H9 (cell line): Measurements from ENCODE around the gene CEACAM16. TPM values are rescaled to one million over a fixed set of nuclear protein-coding genes. Genes with fewer than 3 reads are reported as not detected.

ENCODE experiments used
- DNase-seq: peaks from one replicate; pipeline ENCODE4 v3.0.0-alpha.2; 2017
- H2AFZ ChIP-seq: one replicate; pipeline ENCODE4 v1.6.1; 2013; ENCODE audit warnings: mild to moderate bottlenecking, low read length, control low read depth, moderate library complexity
- H2AK5ac ChIP-seq: 2 replicates; pipeline ENCODE4 v1.6.1; 2013; ENCODE audit warnings: low read length, control low read depth, mixed read lengths; ENCODE audit not compliant: insufficient read length
- H2BK120ac ChIP-seq: one replicate; pipeline ENCODE4 v1.6.1; 2013; ENCODE audit warnings: low read depth, mild to moderate bottlenecking, low read length, control low read depth, inconsistent platforms; ENCODE audit not compliant: poor library complexity, severe bottlenecking
- H2BK12ac ChIP-seq: 2 replicates; pipeline ENCODE4 v1.6.1; 2013; ENCODE audit warnings: low read length, control low read depth, mixed read lengths, low read depth; ENCODE audit not compliant: insufficient read length
- H2BK15ac ChIP-seq: 2 replicates; pipeline ENCODE4 v1.6.1; 2013; ENCODE audit warnings: low read depth, low read length, control low read depth
- H2BK20ac ChIP-seq: one replicate; pipeline ENCODE4 v1.6.1; 2013; ENCODE audit warnings: low read depth, mild to moderate bottlenecking, low read length, control low read depth, inconsistent platforms; ENCODE audit not compliant: poor library complexity, severe bottlenecking
- H2BK5ac ChIP-seq: 2 replicates; pipeline ENCODE4 v1.6.1; 2013; ENCODE audit warnings: low read length, control low read depth, mixed read lengths; ENCODE audit not compliant: insufficient read length
- H3K14ac ChIP-seq: 2 replicates; pipeline ENCODE4 v1.6.1; 2013; ENCODE audit warnings: low read length, control low read depth; ENCODE audit not compliant: insufficient read depth
- H3K18ac ChIP-seq: 2 replicates; pipeline ENCODE4 v1.6.1; 2013; ENCODE audit warnings: low read depth, mild to moderate bottlenecking, mixed read lengths, low read length, control low read depth; ENCODE audit not compliant: insufficient read length
- H3K23ac ChIP-seq: 2 replicates; pipeline ENCODE4 v1.6.1; 2013; ENCODE audit warnings: low read length, control low read depth, mixed read lengths, low read depth; ENCODE audit not compliant: insufficient read length
- H3K23me2 ChIP-seq: 2 replicates; pipeline ENCODE4 v1.6.1; 2013; ENCODE audit warnings: low read depth, mild to moderate bottlenecking, mixed read lengths, low read length, control low read depth; ENCODE audit not compliant: insufficient read length, poor library complexity, severe bottlenecking
- H3K27ac ChIP-seq: 2 replicates; pipeline ENCODE4 v1.5.1; 2013; ENCODE audit warnings: low read length, control low read depth, mixed read lengths, low read depth; ENCODE audit not compliant: insufficient read length
- H3K27me3 ChIP-seq: 2 replicates; pipeline ENCODE4 v1.6.1; 2013; ENCODE audit warnings: low read length, control low read depth, inconsistent platforms; ENCODE audit not compliant: insufficient read depth
- H3K4ac ChIP-seq: 2 replicates; pipeline ENCODE4 v1.6.1; 2013; ENCODE audit warnings: low read depth, mild to moderate bottlenecking, control low read depth, inconsistent platforms, low read length, moderate library complexity
- H3K4me1 ChIP-seq: 2 replicates; pipeline ENCODE4 v1.6.1; 2013; ENCODE audit warnings: low read length, control low read depth, inconsistent platforms; ENCODE audit not compliant: insufficient read depth
- H3K4me2 ChIP-seq: 2 replicates; pipeline ENCODE4 v1.6.1; 2013; ENCODE audit warnings: low read length, control low read depth, mixed read lengths; ENCODE audit not compliant: insufficient read length, insufficient read depth
- H3K56ac ChIP-seq: 2 replicates; pipeline ENCODE4 v1.6.1; 2013; ENCODE audit warnings: low read depth, mild to moderate bottlenecking, mixed read lengths, low read length, control low read depth; ENCODE audit not compliant: insufficient read length
- H3K79me1 ChIP-seq: 2 replicates; pipeline ENCODE4 v1.6.1; 2013; ENCODE audit warnings: low read depth, mild to moderate bottlenecking, moderate library complexity, low read length, control low read depth, inconsistent platforms; ENCODE audit not compliant: insufficient read depth, poor library complexity, severe bottlenecking
- H3K79me2 ChIP-seq: 2 replicates; pipeline ENCODE4 v1.6.1; 2013; ENCODE audit warnings: low read length, control low read depth, inconsistent platforms; ENCODE audit not compliant: insufficient read depth
- H3K9ac ChIP-seq: 2 replicates; pipeline ENCODE4 v1.6.1; 2013; ENCODE audit warnings: low read length, control low read depth, mixed read lengths; ENCODE audit not compliant: insufficient read length; ENCODE audit errors: extremely low read depth
- H3K9me3 ChIP-seq: one replicate; pipeline ENCODE4 v1.6.1; 2013; ENCODE audit warnings: low read depth, low read length, inconsistent platforms; ENCODE audit not compliant: control insufficient read depth
- H3T11ph ChIP-seq: one replicate; pipeline ENCODE4 v1.6.1; 2013; ENCODE audit warnings: mild to moderate bottlenecking, low read length, control low read depth, inconsistent platforms
- H4K20me1 ChIP-seq: one replicate; pipeline ENCODE4 v1.6.1; 2013; ENCODE audit not compliant: control insufficient read depth, insufficient read length, insufficient read depth
- H4K5ac ChIP-seq: 2 replicates; pipeline ENCODE4 v1.6.1; 2013; ENCODE audit warnings: low read depth, mild to moderate bottlenecking, mixed read lengths, low read length, control low read depth; ENCODE audit not compliant: insufficient read length
- H4K8ac ChIP-seq: replicated peaks from 2 replicates; pipeline ENCODE4 v1.6.1; 2013; ENCODE audit warnings: low read length, control low read depth, mixed read lengths, low read depth; ENCODE audit not compliant: insufficient read length
- H4K91ac ChIP-seq: 2 replicates; pipeline ENCODE4 v1.6.1; 2013; ENCODE audit warnings: low read depth, mild to moderate bottlenecking, moderate library complexity, mixed read lengths, low read length, control low read depth; ENCODE audit not compliant: insufficient read length
- H3K27ac Mint-ChIP-seq, 3 experiments: 2 replicates in 2 of 3; 3 replicates in 1 of 3; pipeline ENCODE4 v1.8.0; 2020 to 2021; ENCODE audit warnings: mixed read lengths in 3 of 3, mild to moderate bottlenecking in 1 of 3, moderate library complexity in 1 of 3
- H3K27me3 Mint-ChIP-seq: 2 replicates; pipeline ENCODE4 v1.8.0; 2021; ENCODE audit warnings: low read depth, mild to moderate bottlenecking, moderate library complexity, mixed read lengths
- H3K36me3 Mint-ChIP-seq, 3 experiments: 2 replicates in 2 of 3; 3 replicates in 1 of 3; pipeline ENCODE4 v1.8.0; 2020 to 2021; ENCODE audit warnings: low read depth in 3 of 3, mixed read lengths in 3 of 3; ENCODE audit not compliant: insufficient read depth in 1 of 3
- H3K4me1 Mint-ChIP-seq, 2 experiments: 2 replicates each; pipeline ENCODE4 v1.8.0; 2020; ENCODE audit warnings: mixed read lengths in 2 of 2
- H3K4me3 Mint-ChIP-seq, 2 experiments: 2 replicates in 1 of 2; 3 replicates in 1 of 2; pipeline ENCODE4 v1.8.0; 2020 to 2021; ENCODE audit warnings: mild to moderate bottlenecking in 2 of 2, mixed read lengths in 2 of 2, moderate library complexity in 1 of 2
- H3K9me3 Mint-ChIP-seq, 2 experiments: 2 replicates in 1 of 2; 3 replicates in 1 of 2; pipeline ENCODE4 v1.8.0; 2020; ENCODE audit warnings: mild to moderate bottlenecking in 2 of 2, mixed read lengths in 2 of 2, moderate library complexity in 1 of 2
- WGBS: extraction: QIAGEN DNeasy Blood & Tissue Kit; methylation state at CpG from one replicate; pipeline ENCODE4 v1.1.7; 2013; ENCODE audit warnings: missing lambda C conversion rate, low lambda C conversion rate, mixed read lengths; ENCODE audit not compliant: insufficient read length; ENCODE audit errors: extremely low coverage; 5-methylcytosine and 5-hydroxymethylcytosine counted together
- total RNA-seq: library from RNA; stranded (reverse); gene quantifications from 2 replicates; pipeline ENCODE4 v1.2.1, GENCODE V29; 2021
- TF ChIP-seq, protein P1 (sequence below): fragments of 200-600 bp; sonication (generic); conservative IDR thresholded peaks from 3 replicates; pipeline ENCODE4 v1.8.0; 2021; ENCODE audit warnings: antibody characterized with exemption, mild to moderate bottlenecking

The CEACAM16 gene
- total RNA-seq, 1 experiment from 2014 or later: not detected

DNA sequence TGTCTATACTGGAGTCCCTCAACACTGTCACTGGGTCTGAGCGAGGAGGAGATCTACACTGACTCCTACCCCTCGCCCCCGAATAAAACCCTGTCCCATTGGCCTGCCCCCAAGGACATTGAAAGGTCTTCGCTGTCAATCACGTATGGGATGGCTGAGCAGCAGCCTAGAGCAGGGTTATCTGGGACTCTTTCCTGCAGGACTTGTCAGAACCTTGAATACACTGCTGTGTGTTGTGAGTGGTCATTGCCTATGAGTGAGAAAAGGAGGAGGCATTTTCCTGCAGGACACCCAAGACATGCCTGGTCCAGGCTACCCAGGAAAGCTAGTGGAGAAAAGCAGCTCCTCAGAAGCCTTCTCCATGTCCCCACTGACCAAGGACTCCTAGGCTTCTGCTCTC, 45.6 kb upstream of the CEACAM16 start:
- no peak overlapping the region for H3K9ac ChIP-seq
- H2BK120ac ChIP-seq: no peak overlapping the region
- no peak overlapping the region for H4K91ac ChIP-seq
- peaks cover 39 to 84% (median 56%) of the 10 kb centered on the region in 3 experiments for H3K36me3 Mint-ChIP-seq
- no peak overlapping the region for H3K4me3 Mint-ChIP-seq
- H3K4ac ChIP-seq: no peak overlapping the region
- H2BK20ac ChIP-seq: no peak overlapping the region
- H3K27me3 ChIP-seq: no peaks in the 10 kb centered on the region
- no peaks in the 10 kb centered on the region for H3K27me3 Mint-ChIP-seq
- H2BK15ac ChIP-seq: no peak overlapping the region
- peaks cover 2 to 5% of the 10 kb centered on the region in 2 experiments; a peak in 2 of 4 replicates for H3K4me1 Mint-ChIP-seq
- H3K14ac ChIP-seq: no peak overlapping the region
- H2BK5ac ChIP-seq: no peak overlapping the region
- TF ChIP-seq, protein P1, sequence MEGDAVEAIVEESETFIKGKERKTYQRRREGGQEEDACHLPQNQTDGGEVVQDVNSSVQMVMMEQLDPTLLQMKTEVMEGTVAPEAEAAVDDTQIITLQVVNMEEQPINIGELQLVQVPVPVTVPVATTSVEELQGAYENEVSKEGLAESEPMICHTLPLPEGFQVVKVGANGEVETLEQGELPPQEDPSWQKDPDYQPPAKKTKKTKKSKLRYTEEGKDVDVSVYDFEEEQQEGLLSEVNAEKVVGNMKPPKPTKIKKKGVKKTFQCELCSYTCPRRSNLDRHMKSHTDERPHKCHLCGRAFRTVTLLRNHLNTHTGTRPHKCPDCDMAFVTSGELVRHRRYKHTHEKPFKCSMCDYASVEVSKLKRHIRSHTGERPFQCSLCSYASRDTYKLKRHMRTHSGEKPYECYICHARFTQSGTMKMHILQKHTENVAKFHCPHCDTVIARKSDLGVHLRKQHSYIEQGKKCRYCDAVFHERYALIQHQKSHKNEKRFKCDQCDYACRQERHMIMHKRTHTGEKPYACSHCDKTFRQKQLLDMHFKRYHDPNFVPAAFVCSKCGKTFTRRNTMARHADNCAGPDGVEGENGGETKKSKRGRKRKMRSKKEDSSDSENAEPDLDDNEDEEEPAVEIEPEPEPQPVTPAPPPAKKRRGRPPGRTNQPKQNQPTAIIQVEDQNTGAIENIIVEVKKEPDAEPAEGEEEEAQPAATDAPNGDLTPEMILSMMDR: no peak
- H3K18ac ChIP-seq: no peak overlapping the region
- H3T11ph ChIP-seq: no peak overlapping the region
- H3K27ac ChIP-seq: no peak overlapping the region
- H2AFZ ChIP-seq: no peak overlapping the region
- H3K79me1 ChIP-seq: no peaks in the 10 kb centered on the region
- no peak overlapping the region for H3K27ac Mint-ChIP-seq
- peaks cover 2 to 4% of the 10 kb centered on the region in 2 experiments; a peak in 2 of 5 replicates for H3K9me3 Mint-ChIP-seq
- H3K4me2 ChIP-seq: no peak overlapping the region
- H2AK5ac ChIP-seq: no peak overlapping the region
- H2BK12ac ChIP-seq: no peak overlapping the region
- WGBS: no CpG with 5 or more reads among the region's 5 CpGs
- H3K79me2 ChIP-seq: no peaks in the 10 kb centered on the region
- H4K20me1 ChIP-seq: no peaks in the 10 kb centered on the region
- H3K56ac ChIP-seq: no peak overlapping the region
- no peak for DNase-seq
- H3K23ac ChIP-seq: no peak overlapping the region
- H4K8ac ChIP-seq: no peak overlapping the region
- H3K4me1 ChIP-seq: no peaks in the 10 kb centered on the region
- H4K5ac ChIP-seq: no peak overlapping the region
- no peaks in the 10 kb centered on the region for H3K9me3 ChIP-seq
- no peaks in the 10 kb centered on the region for H3K23me2 ChIP-seq
